GM12878 (cell line): ENCODE results near the gene PPOX. TPM values are rescaled to one million over a fixed set of nuclear protein-coding genes. Genes with fewer than 3 reads are reported as not detected.
A peak's percentile ranks its signal among the peaks of the same experiment; 100 is the strongest.

Experiments
- ATAC-seq: fragments of 200-7000 bp; cut with Tn5 transposase; 3 replicates; pipeline ENCODE4 v1.9.1; 2020; ENCODE audit warnings: mild to moderate bottlenecking, moderate library complexity
- BruUV-seq: library from RNA; stranded (reverse); fragments of 400-500 nt; replicated peaks from 2 replicates; lab custom pipeline; 2021; lab: Mats Ljungman, UMichigan
- CTCF ChIA-PET: fragments of 300-600 bp; sonication (Branson Sonifier 250); formaldehyde crosslinking; extraction: SDS; loops from one replicate; lab custom pipeline; 2021; ENCODE audit warnings: inconsistent platforms; lab: Yijun Ruan, JAX
- POLR2A ChIA-PET: fragments of 350-600 bp; formaldehyde crosslinking; extraction: SDS; loops from one replicate; lab custom pipeline; 2021; ENCODE audit warnings: inconsistent platforms; lab: Charles Lee
- RAD21 ChIA-PET: fragments of 300-600 bp; sonication (Branson Sonifier 250); formaldehyde crosslinking; loops from one replicate; lab custom pipeline; 2023; ENCODE audit warnings: antibody characterized with exemption; ENCODE audit not compliant: unreplicated experiment; lab: Charles Lee
- SMC1A ChIA-PET: fragments of 300-600 bp; sonication (Branson Sonifier 250); formaldehyde crosslinking; loops from one replicate; lab custom pipeline; 2023; ENCODE audit not compliant: unreplicated experiment, uncharacterized antibody; lab: Charles Lee
- DNase-seq: peaks from one replicate; pipeline ENCODE4 v3.0.0-alpha.2; 2011; ENCODE audit warnings: low read depth, low spot score
- FAIRE-seq: peaks from 3 replicates; lab custom pipeline; 2011; peaks lifted over from hg19 to GRCh38; lab: Jason Lieb, UNC
- H2AFZ ChIP-seq: 2 replicates; pipeline ENCODE4 v1.6.0; 2011; ENCODE audit warnings: low read depth, low read length, control low read depth; ENCODE audit not compliant: control insufficient read depth
- H3K27ac ChIP-seq: 2 replicates; pipeline ENCODE4 v1.5.1; 2011; ENCODE audit warnings: control low read depth; ENCODE audit not compliant: control insufficient read depth, insufficient read depth
- H3K27me3 ChIP-seq, 2 experiments: replicated peaks in 1 of 2; 2 replicates each; pipeline versions ENCODE4 v1.6.0 to v1.6.1; 2011; ENCODE audit warnings: low read length in 1 of 2; ENCODE audit not compliant: control insufficient read depth in 2 of 2, insufficient read depth in 2 of 2
- H3K36me3 ChIP-seq, 2 experiments: 2 replicates each; pipeline ENCODE4 v1.5.1; 2011; ENCODE audit warnings: low read length in 1 of 2; ENCODE audit not compliant: control insufficient read depth in 2 of 2, insufficient read depth in 2 of 2
- H3K4me1 ChIP-seq: 2 replicates; pipeline ENCODE4 v1.6.1; 2011; ENCODE audit warnings: mild to moderate bottlenecking, low read length, moderate library complexity, mixed read lengths; ENCODE audit not compliant: control insufficient read depth, insufficient read depth
- H3K4me2 ChIP-seq: 2 replicates; pipeline ENCODE4 v1.6.0; 2011; ENCODE audit warnings: control low read depth; ENCODE audit not compliant: control insufficient read depth, insufficient read depth
- H3K4me3 ChIP-seq: fragments of 200-600 bp; sonication (generic); 2 replicates; pipeline ENCODE4 v1.5.1; 2016
- H3K79me2 ChIP-seq: 2 replicates; pipeline ENCODE4 v1.6.0; 2011; ENCODE audit warnings: low read length; ENCODE audit not compliant: control insufficient read depth, insufficient read depth
- H3K9ac ChIP-seq: 2 replicates; pipeline ENCODE4 v1.8.0; 2011; ENCODE audit warnings: low read length, control low read depth, mixed read lengths; ENCODE audit not compliant: control insufficient read depth, insufficient read depth
- H3K9me3 ChIP-seq: replicated peaks from 3 replicates; pipeline ENCODE4 v1.5.1; 2011; ENCODE audit warnings: mild to moderate bottlenecking, low read length; ENCODE audit not compliant: control insufficient read depth, insufficient read depth
- H4K20me1 ChIP-seq: 2 replicates; pipeline ENCODE4 v1.6.0; 2011; ENCODE audit not compliant: control insufficient read depth, insufficient read depth
- ASH2L ChIP-seq: fragments of 300-600, 200-600 bp; sonication (generic); IDR thresholded peaks from 2 replicates; pipeline ENCODE4 v1.6.1; 2017; ENCODE audit warnings: low read depth, mild to moderate bottlenecking, borderline replicate concordance
- CEBPB ChIP-seq, 2 experiments: fragments of 150-350 bp in 1 of 2; IDR thresholded peaks; 2 replicates each; pipeline ENCODE4 v1.6.1; 2012 to 2014; ENCODE audit warnings: low read depth in 2 of 2, low read length in 2 of 2, borderline replicate concordance in 1 of 2, inconsistent platforms in 1 of 2
- ELK1 ChIP-seq: IDR thresholded peaks from 2 replicates; pipeline ENCODE4 v1.6.1; 2012; ENCODE audit warnings: low read depth, low read length, improper control_type of control experiment
- EP300 ChIP-seq, 2 experiments: fragments of 150-350 bp in 1 of 2; IDR thresholded peaks; 2 replicates each; pipeline ENCODE4 v1.6.1; 2011 to 2012; ENCODE audit warnings: low read depth in 2 of 2, low read length in 2 of 2, borderline replicate concordance in 1 of 2, improper control_type of control experiment in 1 of 2, inconsistent platforms in 1 of 2; ENCODE audit not compliant: control insufficient read depth in 1 of 2
- IRF4 ChIP-seq: IDR thresholded peaks from 2 replicates; pipeline ENCODE4 v1.6.1; 2011; ENCODE audit warnings: low read depth, low read length
- MTA3 ChIP-seq: IDR thresholded peaks from 2 replicates; pipeline ENCODE4 v1.6.1; 2012; ENCODE audit warnings: low read length, inconsistent platforms, borderline replicate concordance
- MYC ChIP-seq: IDR thresholded peaks from 2 replicates; pipeline ENCODE4 v1.6.1; 2011; ENCODE audit warnings: mild to moderate bottlenecking, low read length, moderate library complexity, inconsistent platforms; ENCODE audit not compliant: insufficient read depth, insufficient replicate concordance, insufficient read length, severe bottlenecking
- POLR2A ChIP-seq: IDR thresholded peaks from 2 replicates; pipeline ENCODE4 v1.6.1; 2011; ENCODE audit warnings: low read depth, mild to moderate bottlenecking, low read length
- PRDM15 ChIP-seq: fragments of 450-650 bp; formaldehyde crosslinking; IDR thresholded peaks from 2 replicates; pipeline ENCODE4 v1.4.0; 2020; ENCODE audit warnings: mild to moderate bottlenecking, moderate library complexity
- RB1 ChIP-seq: fragments of 450-650 bp; formaldehyde crosslinking; IDR thresholded peaks from 2 replicates; pipeline ENCODE4 v1.6.1; 2017; ENCODE audit warnings: mild to moderate bottlenecking, borderline replicate concordance
- TCF12 ChIP-seq: IDR thresholded peaks from 2 replicates; pipeline ENCODE4 v1.6.1; 2011; ENCODE audit warnings: low read depth, mild to moderate bottlenecking, low read length
- ZSCAN29 ChIP-seq: fragments of 450-650 bp; IDR thresholded peaks from 2 replicates; pipeline ENCODE4 v1.6.1; 2017; ENCODE audit warnings: mild to moderate bottlenecking, moderate library complexity
- WGBS: methylation state at CpG from one replicate; pipeline ENCODE4 v1.1.6; 2016; ENCODE audit warnings: low lambda C conversion rate; ENCODE audit not compliant: insufficient replicate concordance, insufficient coverage; ENCODE audit errors: missing lambda C conversion rate; 5-methylcytosine and 5-hydroxymethylcytosine counted together
- in situ Hi-C: fragments of 300-500 bp; cut with MboI; formaldehyde crosslinking; loops from 9 replicates; pipeline ENCODE4 v1.14.3; 2018; ENCODE audit warnings: mixed read lengths
- intact Hi-C: fragments of 100-400 bp; cut with micrococcal nuclease; formaldehyde crosslinking; loops from one replicate; pipeline ENCODE4 v1.14.2; 2022; ENCODE audit not compliant: unreplicated experiment
- polyA plus RNA-seq, 11 experiments: library from polyadenylated mRNA; depleted of rRNA in 4 of 11; unstranded in 6 of 11; stranded (reverse) in 5 of 11; fragments of >200 nt; fragmentation: Nextera tagmentation in 4 of 11; fragmentation: Illumina TruSeq in 1 of 11; extraction: Ambion mirVana in 4 of 11; extraction: Trizol in 1 of 11; gene quantifications; 1 replicate in 1 of 11; 2 replicates in 10 of 11; pipeline versions ENCODE4 v1.2.1 to v1.2.3, GENCODE V29; 2011 to 2016; ENCODE audit warnings: inconsistent platforms in 2 of 11, missing spikeins in 2 of 11, low read depth in 1 of 11
- total RNA-seq, 4 experiments: library from RNA; depleted of rRNA in 3 of 4; stranded (reverse); fragments of >200 nt in 3 of 4; fragmentation: Illumina TruSeq in 1 of 4; extraction: Trizol in 1 of 4; gene quantifications; 2 replicates each; pipeline versions ENCODE4 v1.2.1 to v1.2.3, GENCODE V29; 2013 to 2021
- TF ChIP-seq, protein P1 (sequence below): fragments of 450-650 bp; IDR thresholded peaks from 2 replicates; pipeline ENCODE4 v1.6.1; 2017; ENCODE audit warnings: low read depth, mild to moderate bottlenecking, moderate library complexity

The PPOX gene
- total and polyA plus RNA-seq, 10 of the 15 experiments (the other 5 are each of a cell fraction or from before 2014, with no cell fraction given): 8.9 to 31.5 (median 20.3) TPM

DNA sequence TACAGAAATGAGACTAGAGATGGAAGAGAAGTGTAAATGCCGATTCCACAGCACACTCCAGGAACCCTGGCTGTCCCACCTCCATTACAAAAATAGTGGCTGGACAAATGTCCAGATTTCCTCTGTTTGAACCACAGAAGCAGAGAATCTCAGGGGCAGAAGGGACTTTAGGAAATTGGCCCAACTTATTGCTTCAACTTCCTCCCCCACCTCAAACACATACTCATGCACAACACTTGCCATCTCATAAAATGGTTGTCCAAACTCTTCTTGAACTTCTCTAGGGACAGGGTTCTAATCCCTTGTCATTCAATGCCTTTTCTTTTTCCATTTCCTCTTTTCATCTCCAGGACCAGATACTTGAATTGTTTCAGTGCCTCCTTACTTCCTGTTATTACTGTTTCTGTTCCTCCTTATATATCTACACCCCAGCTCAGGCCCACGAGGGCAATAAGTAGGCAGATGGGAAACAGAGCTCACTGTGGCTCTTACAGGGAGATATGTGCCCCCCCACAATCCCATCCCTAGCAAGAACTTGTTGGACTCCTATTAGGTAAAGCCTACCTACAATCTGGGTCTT is 19.6 kb downstream of the PPOX start:
- FAIRE-seq (peak; percentile 71), ATAC-seq (peak; percentile 63), DNase-seq (peak; percentile 73)
- H3K4me2 ChIP-seq: peak overlapping the region; percentile 81
- peak overlapping the region; percentile 11; the same call in 1 of the 2 replicates for H3K4me3 ChIP-seq
- intact Hi-C loops: no loop called here
- RAD21 ChIA-PET: interaction anchor here (1.0 to 2.4 kb wide), 6 partner anchors 9 to 120 kb away, joined by 3 to 13 read pairs (median 8); partner anchors contain the start of genes NDUFS2 and TOMM40L
- TSS peak; percentile 62 for BruUV-seq
- no peaks in the 10 kb centered on the region for H3K27me3 ChIP-seq
- H3K36me3 ChIP-seq: no peaks in the 10 kb centered on the region
- POLR2A ChIA-PET: interaction anchor here (0.6 to 1.6 kb wide), 13 partner anchors 9 to 205 kb away, joined by 3 to 8 read pairs (median 4); partner anchors contain the start of genes B4GALT3, NDUFS2, PPOX and TOMM40L
- in situ Hi-C loops: no loop called here
- H2AFZ ChIP-seq: peak overlapping the region; percentile 49
- H4K20me1 ChIP-seq: no peaks in the 10 kb centered on the region
- H3K79me2 ChIP-seq: peaks cover 14% of the 10 kb centered on the region
- H3K27ac ChIP-seq: peak overlapping the region; percentile 97
- CTCF ChIA-PET: interaction anchor here (1.0 to 4.5 kb wide), 11 partner anchors 9 to 196 kb away, joined by 3 to 30 read pairs (median 4); partner anchors contain the start of genes B4GALT3, NDUFS2, PPOX and TOMM40L
- WGBS: 0% methylated on average over 2 of the region's 2 CpGs
- H3K9me3 ChIP-seq: no peaks in the 10 kb centered on the region
- peaks cover 54% of the 10 kb centered on the region for H3K4me1 ChIP-seq
- SMC1A ChIA-PET: interaction anchor here (0.6 to 3.0 kb wide), 12 partner anchors 8 to 1995 kb away, joined by 3 to 19 read pairs (median 5); partner anchors contain the start of genes B4GALT3, NDUFS2, PPOX and TOMM40L
- H3K9ac ChIP-seq: peak overlapping the region; percentile 59
- TF ChIP-seq, protein P1, sequence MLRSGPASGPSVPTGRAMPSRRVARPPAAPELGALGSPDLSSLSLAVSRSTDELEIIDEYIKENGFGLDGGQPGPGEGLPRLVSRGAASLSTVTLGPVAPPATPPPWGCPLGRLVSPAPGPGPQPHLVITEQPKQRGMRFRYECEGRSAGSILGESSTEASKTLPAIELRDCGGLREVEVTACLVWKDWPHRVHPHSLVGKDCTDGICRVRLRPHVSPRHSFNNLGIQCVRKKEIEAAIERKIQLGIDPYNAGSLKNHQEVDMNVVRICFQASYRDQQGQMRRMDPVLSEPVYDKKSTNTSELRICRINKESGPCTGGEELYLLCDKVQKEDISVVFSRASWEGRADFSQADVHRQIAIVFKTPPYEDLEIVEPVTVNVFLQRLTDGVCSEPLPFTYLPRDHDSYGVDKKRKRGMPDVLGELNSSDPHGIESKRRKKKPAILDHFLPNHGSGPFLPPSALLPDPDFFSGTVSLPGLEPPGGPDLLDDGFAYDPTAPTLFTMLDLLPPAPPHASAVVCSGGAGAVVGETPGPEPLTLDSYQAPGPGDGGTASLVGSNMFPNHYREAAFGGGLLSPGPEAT: peak; percentile 68
- TF ChIP-seq PRDM15 (CRISPR knock-in tag) (no peak), CEBPB (IDR thresholded peaks at IDR 0.05; ENCODE audit: borderline replicate concordance in 1 of 2, low read depth in 2 of 2, low read length in 2 of 2) (no peak), RB1 (no peak), ELK1 (no peak), IRF4 (0 out of 2 replicates have a peak, but pooled peaks have one; percentile 40), ZSCAN29 (no peak), MYC (no peak), MTA3 (peak; percentile 75; the same call in 1 of the 2 replicates), EP300 (IDR thresholded peaks at IDR 0.05; ENCODE audit: borderline replicate concordance in 1 of 2, control insufficient read depth in 1 of 2, low read depth in 2 of 2, low read length in 2 of 2) (peak in 1 of 2 experiments; percentile 33; a peak in 1 of 4 replicates), POLR2A (no peak; the same call in 1 of the 2 replicates), ASH2L (no peak), TCF12 (no peak)
